NCI-H2107 treated with DMSO at 0.1 percent for 48 hours (cell line): Measurements from ENCODE around the gene ANKFN1.

Source experiments
- DNase-seq: peaks from one replicate; lab custom pipeline; 2025; ENCODE audit not compliant: unreplicated experiment; lab: John Stamatoyannopoulos, UW

ANKFN1 gene

DNA sequence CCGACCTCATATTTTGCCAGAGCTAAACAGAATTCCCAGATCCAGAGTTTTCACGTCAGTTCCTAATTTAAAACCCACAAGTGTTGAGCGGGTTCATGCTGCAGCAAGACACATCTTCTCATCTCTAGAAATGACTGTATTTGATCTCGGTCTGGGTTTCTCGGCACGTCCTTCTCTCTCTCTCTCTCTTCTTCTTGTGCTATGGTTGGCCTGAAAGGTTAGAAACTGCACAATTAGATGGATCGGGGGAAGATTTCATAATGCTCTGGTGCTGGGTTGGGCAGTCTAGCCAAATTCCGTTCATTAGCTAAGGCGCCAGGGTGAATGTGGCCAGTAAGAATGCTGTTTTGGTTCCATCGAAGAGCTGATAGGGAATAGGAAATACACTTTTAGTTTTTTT is 281.3 kb downstream of the ANKFN1 start:
- DNase-seq = no peak

DNA sequence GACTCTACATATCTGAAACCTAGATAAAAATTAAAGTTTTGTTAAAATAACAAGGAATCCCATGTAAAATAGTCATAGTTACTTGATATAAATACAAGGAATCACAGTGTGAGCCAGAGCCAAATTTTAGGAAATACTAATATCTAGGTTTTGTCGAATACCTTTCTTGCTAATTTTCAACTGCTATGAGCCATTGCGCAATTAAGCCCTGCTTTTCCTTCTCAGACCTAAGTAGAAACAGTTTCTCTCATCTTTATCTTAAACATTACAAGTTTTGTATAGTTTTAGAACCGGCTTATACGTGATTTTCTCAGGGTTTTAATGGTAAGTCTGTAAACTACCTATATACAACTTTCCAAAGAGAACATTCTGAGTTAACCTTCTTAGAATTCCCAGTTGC is 282.9 kb downstream of the ANKFN1 start:
- no peak for DNase-seq

DNA sequence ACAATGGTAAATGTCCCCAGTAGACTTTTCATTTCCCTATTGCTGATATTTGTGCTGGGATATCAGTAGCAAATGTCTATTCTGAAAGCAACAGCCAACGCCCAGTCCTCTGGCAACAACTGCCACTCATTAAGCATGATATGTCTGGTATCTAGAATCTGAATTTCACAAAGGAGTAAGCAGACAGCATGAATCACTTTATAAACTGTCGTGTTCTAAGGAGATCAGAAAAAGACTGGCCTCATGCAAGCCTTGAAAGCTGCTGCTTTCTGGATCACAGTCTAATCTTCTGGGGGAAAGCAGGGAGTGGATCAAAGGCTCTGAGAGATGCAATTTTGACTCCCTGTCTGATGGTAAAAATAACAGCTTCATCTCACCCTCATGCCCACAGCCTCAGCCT is 287.1 kb downstream of the ANKFN1 start:
- no peak for DNase-seq

DNA sequence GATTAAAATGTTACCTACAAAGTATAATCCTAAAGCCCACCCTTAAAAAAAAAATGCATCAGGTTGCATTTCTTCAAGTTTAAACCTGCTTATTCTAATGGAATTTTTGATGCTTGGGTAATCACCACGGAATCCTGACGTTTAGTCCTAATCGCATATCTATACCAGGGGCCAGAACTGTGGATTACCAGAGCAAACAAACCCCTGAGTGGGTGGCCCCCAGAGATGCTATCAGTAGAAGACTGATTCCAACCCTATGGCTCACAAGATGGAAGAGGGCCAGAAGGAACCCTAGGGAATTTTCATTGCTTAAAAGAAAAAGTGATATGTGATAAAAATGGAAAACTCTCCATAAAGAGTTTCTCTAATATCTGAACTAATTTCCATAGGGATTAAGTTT is 288.0 kb downstream of the ANKFN1 start:
- DNase-seq = no peak

DNA sequence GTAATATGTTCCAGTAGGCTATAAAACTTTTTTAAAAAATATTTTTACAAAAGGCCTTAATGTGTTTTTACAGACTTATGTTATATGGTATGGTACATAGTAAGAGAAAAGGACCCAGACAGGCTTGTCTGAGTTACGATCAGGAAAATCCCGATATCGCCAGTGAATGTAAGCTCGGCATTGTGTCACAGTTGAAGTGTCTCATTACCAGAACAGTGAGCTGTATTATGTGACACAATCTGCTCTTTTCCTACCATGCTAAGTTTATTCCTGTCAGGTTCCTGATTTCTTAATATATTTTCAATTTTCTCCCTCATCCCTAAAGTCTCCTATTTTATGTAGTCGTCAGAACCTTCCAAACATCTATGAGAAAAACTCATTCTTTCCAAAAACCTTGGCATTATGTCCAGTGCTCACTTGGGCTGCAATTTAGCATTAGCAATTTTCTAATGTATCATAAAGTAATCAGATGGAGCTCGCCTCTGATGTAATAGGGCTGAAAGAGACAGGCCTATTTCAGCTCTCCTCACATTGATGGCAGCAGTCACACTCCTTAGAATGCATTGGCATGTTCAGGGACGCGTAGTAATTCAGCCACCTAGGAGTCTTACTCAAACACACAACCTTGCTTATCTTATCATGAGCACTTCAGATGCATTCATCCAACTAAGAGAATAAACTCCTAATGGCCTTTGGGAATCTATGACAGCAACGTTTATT is 292.6 kb downstream of the ANKFN1 start:
- no peak for DNase-seq

DNA sequence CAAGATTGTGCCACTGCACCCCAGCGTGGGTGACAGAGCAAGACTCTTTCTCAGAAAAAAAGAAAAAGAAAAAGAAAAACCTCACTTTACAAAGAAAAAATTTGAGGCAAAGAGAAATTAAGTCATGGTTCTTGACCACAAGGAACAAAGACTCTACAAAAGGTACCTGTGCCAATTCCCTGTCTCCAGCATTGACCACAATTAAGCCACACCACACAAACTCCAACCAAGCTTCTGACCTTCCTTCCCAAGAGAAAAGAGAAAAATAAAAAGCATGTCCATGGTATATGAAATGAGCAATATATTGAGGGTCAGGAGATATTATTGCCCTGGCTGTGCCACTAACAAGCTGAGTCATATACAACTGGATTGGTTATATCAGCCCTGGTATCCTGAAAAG is 293.9 kb downstream of the ANKFN1 start:
- no peak for DNase-seq

DNA sequence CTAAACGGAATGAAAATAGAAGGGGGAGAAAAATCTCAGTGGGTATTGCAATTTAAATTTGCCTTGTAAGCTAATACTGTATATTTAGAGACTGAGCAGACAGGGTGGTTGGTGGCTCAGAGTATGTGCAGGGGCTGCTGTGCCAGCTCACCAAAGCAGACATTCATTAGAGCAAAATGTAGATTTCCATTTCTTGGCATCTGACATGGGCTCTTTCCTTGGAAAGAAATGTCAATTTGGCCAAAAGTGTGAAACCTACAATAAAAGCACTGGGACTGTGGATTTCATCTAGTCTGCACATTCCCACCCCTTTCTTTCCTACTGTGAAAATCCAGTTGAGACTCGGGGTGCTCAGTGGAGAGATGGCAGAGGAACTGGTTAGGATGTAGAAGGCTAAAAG is 295.1 kb downstream of the ANKFN1 start:
- no peak for DNase-seq

DNA sequence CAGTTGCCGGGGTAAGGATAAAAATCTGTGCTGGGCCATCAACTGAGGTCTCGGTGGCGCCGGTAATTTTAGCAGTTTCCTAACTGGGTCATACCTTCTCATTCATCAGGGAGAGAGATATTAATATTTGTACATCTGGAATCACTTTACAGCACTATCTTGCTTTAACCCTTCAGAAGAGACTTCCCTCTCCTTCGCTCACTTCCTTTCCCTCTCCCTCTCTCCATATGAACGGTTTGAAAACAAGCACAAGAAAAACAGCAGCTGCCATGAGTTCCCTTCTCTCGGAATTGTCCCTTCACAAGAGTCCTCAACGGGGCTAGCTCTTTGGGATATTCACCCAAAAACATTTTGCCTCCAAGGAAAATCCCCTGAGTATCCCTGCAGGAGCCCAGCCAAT is 295.9 kb downstream of the ANKFN1 start:
- DNase-seq = no peak

DNA sequence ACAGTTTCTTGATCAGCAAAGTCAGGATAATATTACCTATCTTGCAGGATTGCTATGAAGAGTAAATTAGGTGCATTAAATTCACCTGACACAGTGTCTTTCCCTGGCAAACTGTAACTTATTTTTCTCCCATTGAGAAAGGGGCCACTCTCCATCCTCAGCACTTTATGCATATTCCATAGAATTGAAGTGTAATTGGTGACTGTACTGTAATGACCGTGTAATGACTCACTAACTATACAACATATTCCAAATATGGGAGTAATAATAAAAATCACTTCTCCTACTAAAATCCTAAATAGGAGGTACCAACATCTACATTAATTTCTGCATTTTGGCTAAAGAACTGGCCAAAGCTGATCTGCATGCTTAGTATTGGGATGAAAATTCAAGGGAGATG is 298.4 kb downstream of the ANKFN1 start:
- DNase-seq = no peak

DNA sequence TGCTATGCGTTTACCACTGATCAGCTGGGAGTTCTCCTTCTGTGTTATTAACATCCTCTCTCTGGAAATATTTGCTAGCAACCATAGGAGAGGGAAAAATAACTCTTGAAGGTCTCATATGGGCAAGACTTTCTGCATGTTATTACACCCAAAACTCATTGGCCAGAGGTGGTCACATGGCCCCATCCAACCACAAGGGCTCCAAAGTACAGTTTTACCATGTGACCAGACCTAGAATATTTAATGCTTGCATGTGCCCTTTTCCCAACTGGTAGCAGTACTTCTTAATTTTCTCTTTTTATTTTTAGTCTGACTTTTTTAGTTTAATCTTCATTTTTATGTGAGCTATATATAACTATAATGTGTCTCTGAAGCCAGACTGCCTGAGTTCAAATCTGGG is 299.2 kb downstream of the ANKFN1 start:
- DNase-seq = no peak

DNA sequence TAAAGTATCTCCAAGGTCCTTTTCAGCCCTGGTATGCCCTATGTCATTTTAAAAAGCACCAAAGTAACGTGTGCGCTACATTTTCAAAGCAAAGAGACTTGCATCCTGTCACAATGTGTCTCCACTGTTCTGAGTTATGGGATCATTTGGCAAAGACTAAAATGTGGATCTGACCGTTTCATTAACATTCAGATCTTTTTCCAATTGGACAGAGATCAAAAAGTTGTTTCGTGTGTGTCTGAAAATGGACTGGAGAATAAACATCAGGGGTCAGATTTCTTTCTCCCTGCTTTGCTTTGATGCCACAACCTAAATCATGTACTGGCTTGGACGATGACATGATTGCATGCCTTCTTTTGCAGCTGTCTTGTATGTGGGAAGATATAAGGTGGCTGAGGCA is 304.2 kb downstream of the ANKFN1 start:
- no peak for DNase-seq

DNA sequence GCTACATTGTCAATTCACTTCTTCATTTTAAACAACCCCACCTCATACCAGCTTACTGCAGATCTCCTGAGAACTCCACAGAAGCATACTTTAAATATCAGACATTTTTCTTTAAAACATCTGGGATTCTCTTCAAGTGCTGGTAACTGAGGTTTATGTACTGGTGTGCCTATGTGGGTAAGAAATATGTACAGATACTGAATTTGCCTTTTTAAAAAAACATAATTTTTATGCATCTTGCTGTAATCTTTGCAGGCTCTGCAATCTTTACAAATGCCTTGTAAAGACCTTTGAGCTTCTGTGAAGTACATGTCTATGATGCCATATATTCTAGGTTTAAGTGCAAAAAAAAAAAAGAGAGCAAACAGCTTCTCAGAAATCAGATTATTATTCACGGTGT is 312.6 kb downstream of the ANKFN1 start:
- DNase-seq = no peak

DNA sequence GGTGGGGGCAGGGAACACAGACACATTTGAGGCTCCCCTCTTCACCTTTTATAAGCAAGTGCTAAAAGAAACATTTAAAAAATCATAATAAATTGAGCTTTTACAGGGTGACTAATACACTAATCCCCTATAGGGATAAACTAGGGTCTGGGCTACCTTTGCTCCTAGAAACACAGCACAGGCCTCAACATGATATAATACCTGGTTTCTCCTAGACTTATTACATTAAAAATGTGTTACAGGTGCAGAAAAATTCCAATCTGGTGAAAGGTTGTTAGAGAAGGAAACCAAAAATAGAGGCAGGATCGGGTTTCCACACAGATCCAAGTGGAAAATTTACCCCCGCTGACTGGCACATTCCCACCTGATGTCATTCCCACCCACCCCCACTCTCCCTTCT is 315.6 kb downstream of the ANKFN1 start:
- no peak for DNase-seq

DNA sequence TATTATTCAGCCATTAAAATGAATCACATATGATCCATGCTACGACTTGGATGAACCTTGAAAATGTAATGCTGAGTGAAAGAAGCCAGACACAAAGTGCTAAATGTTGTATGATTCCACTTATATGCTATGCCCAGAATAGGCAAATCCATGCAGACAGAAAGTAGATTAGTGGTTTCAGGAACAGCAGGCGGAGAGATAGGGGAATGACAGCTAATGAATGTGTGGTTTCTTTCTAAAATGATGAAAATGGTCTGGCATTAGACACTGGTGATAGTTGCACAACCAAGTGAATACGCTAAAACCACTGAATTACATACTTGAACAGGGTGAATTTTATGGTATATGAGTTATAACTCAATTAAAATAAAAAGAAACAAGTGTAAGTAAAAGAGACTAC is 318.4 kb downstream of the ANKFN1 start:
- DNase-seq = no peak

DNA sequence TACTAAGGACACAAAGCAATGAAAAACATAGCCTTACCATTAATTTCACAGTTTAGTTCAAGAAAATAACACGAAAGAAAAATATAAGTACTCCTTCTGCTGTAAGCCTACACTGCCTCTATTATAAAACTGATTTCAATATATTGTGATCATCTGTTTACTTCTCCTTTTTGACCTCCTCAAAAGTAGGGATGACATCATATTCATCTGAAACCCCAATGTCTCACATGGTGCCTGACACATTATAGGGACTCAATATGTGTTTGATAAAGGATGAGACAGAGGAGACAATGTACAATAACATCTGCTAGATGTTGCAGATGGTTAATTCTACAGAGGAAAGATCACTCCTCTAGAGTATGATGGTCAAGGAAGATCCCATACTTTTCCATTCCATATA is 321.8 kb downstream of the ANKFN1 start:
- DNase-seq = no peak

DNA sequence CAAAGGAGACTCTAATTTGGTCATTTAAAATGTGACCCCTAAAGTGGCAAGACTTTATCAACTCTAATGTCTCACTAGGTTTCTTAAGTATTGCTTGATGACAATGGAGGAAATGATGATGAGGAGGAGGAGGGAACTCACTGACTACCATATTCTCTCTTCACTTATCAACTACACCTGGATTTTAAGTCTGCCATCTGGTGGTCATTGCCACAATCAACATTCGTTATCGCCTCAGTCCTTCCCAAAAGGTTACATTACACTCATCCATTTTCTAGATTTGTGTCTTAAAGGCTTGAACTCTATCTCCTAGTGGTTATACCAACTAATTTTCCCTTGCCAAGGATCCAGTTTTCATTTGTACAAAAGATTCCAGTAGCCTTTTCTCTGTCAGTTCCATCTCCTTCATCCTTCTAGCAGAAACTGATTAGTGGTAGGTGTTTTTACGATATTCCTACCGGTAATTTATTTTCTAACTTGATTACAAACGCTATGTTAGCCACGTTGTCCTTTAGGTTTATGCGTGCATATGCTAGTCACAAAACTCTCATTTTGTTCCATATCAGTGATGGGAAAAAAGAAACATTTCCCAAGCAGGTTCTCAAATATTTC is 325.7 kb downstream of the ANKFN1 start:
- DNase-seq = no peak

DNA sequence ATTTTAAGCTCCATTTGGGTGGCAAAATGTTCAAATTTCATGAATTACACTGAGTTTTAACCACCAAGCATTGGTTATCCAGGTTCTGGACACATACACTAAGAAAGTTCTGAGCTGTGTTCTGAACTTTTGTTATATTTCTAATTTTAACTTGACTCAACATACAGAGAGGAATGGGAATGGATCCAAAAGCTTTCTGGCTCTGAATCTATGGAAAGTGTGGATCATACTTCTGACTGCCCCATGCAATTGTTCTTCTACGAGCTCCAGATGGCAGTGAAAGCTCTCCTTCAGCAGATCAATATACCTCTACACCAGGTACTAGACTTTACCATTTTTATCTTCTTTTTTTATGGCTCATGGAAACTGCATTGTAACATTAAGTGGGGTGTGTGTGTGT is 327.2 kb downstream of the ANKFN1 start:
- DNase-seq = no peak

DNA sequence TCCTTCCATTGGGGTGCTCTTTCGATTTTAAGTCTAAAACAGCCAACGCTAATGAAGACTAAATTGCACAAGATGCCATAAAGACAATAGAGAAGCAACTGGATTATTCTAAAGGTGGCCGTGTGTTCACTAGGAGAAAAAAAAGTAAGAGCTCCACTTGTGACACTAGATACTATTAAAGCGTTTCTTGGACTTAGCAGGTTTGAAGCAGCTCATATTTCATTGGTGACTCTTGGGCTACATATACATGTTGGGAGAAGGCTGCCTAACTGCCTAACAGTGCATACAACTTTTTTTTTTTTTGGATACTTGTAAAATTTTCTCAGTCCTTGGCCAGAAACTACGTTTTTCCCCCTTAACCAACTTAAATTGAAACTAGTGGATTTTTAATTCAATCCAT is 328.4 kb downstream of the ANKFN1 start:
- DNase-seq = no peak

DNA sequence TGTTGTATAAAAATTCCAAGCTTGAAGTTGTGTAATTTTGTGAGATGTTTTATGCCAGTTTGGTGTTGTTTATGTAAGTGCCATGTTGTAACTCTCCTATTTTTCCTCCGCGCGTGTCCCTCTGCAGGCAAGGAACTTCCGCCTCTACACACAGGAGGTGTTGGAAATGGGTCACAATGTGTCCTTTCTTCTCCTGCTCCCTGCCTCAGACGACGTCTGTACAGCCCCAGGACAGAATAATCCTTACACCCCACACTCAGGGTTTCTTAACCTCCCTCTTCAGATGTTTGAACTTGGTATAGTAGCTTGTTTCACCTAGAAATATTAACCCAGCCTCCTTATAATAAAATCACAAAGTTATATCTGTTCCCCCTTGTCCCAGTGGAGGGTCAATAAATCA is 329.0 kb downstream of the ANKFN1 start:
- no peak for DNase-seq

DNA sequence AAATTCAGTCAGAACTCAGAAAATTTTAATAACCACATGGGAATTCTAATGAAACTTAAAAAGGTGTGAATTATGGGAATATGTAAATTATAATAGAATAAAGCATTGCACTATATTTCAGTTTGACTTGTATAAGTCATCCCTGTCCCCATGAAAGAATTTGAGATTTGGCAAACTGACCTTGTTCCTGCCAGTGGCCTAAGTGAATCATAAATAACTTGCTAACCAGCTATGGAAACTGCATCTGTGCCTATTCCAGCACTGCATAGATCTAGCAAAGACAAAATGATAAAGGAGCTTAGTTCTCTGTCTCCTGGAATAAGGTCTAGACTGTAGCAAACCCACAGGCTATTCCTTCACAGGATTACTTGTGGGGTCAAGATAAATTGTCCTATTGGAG is 333.5 kb downstream of the ANKFN1 start:
- DNase-seq = no peak

DNA sequence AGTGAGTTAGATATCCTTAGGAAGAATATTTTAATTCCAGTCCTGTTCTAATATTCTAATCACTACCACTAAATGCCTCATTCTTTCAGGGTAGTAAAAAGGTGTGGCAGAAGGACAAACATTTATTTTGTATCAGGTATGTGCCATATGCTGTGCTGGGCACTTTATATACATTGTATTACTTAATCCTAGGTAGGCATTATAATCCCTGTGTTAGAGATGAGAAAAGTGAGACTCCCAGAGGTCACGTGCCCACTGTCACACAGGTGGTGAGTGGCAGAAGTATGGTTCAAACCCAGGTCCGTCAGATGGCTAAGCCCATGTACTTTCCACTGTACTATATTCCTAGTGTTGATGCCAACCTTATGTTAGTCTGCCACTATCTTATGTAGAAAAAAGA is 335.5 kb downstream of the ANKFN1 start:
- DNase-seq = no peak

DNA sequence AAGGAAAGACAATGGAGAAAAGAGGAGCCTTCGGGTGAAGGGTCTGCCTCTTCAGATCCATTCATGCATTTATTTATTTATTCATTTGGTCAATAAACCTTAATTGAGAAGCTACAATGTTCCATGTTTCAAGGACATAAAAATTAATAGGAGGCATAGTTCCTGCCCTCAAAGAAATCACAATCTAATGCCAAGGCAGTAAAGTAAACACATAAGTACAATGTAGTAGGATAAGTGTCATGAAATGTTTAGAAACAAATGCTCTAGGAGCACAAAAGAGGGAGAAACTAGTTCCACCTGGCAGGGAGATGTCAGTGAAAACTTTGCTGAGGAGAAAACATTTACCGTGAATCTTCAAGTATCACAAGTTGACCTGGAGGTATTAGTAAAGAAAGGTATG is 336.7 kb downstream of the ANKFN1 start:
- no peak for DNase-seq

DNA sequence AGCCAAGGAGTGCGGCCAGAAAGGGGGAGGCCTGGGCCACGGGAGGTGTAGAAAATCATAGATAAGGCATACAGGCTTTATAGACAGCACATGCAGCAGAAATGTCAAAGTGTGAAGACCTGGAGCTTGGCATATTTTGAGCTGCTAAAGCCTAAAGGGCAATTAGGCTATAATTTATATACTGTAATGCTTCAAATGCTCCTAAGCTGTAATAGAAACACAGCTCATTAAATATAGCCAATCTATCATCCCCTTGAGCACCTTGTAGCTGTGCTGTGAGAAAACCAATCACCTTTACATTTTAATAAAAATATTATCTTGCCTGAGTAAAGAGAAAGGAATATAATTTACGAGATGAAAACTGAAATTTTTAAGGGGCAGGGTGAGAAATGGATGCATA is 342.3 kb downstream of the ANKFN1 start:
- DNase-seq = no peak
